ENCODE measurements around the gene KRTAP12-3. TPM values are rescaled to one million over a fixed set of nuclear protein-coding genes. Genes with fewer than 3 reads are reported as not detected.

KRTAP12-3 gene
- total RNA-seq, 1 experiment from 2014 or later: not detected

DNA sequence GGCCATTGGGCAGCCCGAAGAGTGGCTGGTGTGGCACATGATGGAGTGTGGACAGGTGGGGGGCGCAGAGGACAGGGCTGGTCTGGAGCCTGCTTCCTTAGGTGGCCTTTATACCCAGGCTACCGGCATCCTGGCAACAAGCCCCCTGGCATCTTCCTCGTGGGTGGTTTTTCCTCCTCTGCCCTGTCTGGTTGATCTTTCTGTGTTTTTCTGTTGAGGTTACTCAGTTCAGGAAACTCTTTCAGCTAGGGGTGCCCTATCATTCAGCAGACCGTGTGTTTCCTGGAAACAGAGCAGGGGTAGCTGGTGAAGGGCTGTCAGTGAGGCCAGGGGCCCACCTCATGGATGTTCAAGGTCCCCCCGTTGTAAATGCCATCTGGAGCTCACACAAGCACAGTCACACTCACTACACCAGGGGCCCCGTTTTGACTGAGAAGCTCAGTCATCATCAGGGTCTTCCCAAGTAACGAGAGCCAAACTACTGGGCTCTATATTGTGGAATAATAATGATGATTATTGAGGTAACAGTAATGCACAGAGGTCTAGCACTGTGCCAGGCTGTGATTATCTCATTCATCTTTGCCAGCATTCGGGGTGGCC is 3.1 kb upstream of the KRTAP12-3 start, which contains the start of gene KRTAP12-4:
TSS of gene KRTAP12-4 (minus strand) at position 84 of the 600 bp plus-strand sequence. CDS start at position 39, 45 bp downstream.
- H3K27ac ChIP-seq (ENCODE audit: low read depth, low read length, poor library complexity, severe bottlenecking): no peak within 1 kb of the TSS
- H3K36me3 ChIP-seq (ENCODE audit: insufficient read depth, low read length, poor library complexity, severe bottlenecking): no peaks in the 10 kb centered on the region
- no peak for DNase-seq (ENCODE audit: low spot score)
- intact Hi-C loops (cut with micrococcal nuclease; ENCODE audit: unreplicated experiment): no loop called here
- POLR2A ChIA-PET (ENCODE audit: low non-redundant PET): no interaction called here
- H3K4me1 ChIP-seq (ENCODE audit: insufficient read depth, low read length, poor library complexity, severe bottlenecking): no peaks in the 10 kb centered on the region
- TF ChIP-seq, protein P1, sequence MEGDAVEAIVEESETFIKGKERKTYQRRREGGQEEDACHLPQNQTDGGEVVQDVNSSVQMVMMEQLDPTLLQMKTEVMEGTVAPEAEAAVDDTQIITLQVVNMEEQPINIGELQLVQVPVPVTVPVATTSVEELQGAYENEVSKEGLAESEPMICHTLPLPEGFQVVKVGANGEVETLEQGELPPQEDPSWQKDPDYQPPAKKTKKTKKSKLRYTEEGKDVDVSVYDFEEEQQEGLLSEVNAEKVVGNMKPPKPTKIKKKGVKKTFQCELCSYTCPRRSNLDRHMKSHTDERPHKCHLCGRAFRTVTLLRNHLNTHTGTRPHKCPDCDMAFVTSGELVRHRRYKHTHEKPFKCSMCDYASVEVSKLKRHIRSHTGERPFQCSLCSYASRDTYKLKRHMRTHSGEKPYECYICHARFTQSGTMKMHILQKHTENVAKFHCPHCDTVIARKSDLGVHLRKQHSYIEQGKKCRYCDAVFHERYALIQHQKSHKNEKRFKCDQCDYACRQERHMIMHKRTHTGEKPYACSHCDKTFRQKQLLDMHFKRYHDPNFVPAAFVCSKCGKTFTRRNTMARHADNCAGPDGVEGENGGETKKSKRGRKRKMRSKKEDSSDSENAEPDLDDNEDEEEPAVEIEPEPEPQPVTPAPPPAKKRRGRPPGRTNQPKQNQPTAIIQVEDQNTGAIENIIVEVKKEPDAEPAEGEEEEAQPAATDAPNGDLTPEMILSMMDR (conservative IDR thresholded peaks at IDR 0.05; ENCODE audit: low read depth, low read length): no peak
- TF ChIP-seq EZH2 (IDR thresholded peaks at IDR 0.05; ENCODE audit: borderline replicate concordance, low read depth, low read length, poor library complexity, severe bottlenecking): no peak
- no peak within 1 kb of the TSS for H3K4me3 ChIP-seq (ENCODE audit: low read depth, low read length, poor library complexity, severe bottlenecking)
- CTCF ChIA-PET: no interaction called here
- no TSS peak for BruUV-seq (replicated peaks)
- H3K27me3 ChIP-seq (replicated peaks; ENCODE audit: insufficient read depth, low read depth, low read length, poor library complexity): no peaks in the 10 kb centered on the region
- H3K9me3 ChIP-seq (ENCODE audit: low read depth, low read length, poor library complexity, severe bottlenecking): no peaks in the 10 kb centered on the region

DNA sequence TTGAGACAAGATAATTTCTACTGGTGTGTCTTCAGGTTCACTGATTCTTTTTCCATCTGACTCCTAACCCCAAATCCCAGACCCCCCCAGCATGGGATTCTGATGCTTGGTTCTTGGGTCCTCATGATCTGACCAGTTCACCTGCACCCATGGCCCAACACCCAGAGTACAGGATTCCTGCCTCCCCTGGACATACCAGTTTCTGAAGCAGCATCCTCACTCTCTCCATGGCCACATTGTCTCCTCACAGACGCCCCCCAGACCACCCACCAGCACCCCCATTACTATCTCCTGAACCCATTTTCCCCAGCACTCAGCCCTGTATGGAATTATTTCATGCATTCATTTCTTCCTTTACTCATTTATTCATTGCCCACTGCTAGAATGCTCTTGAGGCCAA is 864 bp upstream of the KRTAP12-3 start:
- TF ChIP-seq EZH2 (IDR thresholded peaks at IDR 0.05; ENCODE audit: borderline replicate concordance, low read depth, low read length, poor library complexity, severe bottlenecking): no peak
- TF ChIP-seq, protein P1 (conservative IDR thresholded peaks at IDR 0.05; ENCODE audit: low read depth, low read length): no peak
- H3K27me3 ChIP-seq (replicated peaks; ENCODE audit: insufficient read depth, low read depth, low read length, poor library complexity): no peaks in the 10 kb centered on the region
- intact Hi-C loops (cut with micrococcal nuclease; ENCODE audit: unreplicated experiment): no loop called here
- ChIA-PET POLR2A (ENCODE audit: low non-redundant PET) (no interaction called here), CTCF (no interaction called here)
- no peak for DNase-seq (ENCODE audit: low spot score)
- no peaks in the 10 kb centered on the region for H3K4me1 ChIP-seq (ENCODE audit: insufficient read depth, low read length, poor library complexity, severe bottlenecking)
- no peak overlapping the region for H3K27ac ChIP-seq (ENCODE audit: low read depth, low read length, poor library complexity, severe bottlenecking)
- no peaks in the 10 kb centered on the region for H3K9me3 ChIP-seq (ENCODE audit: low read depth, low read length, poor library complexity, severe bottlenecking)
- no peak overlapping the region for H3K4me3 ChIP-seq (ENCODE audit: low read depth, low read length, poor library complexity, severe bottlenecking)
- H3K36me3 ChIP-seq (ENCODE audit: insufficient read depth, low read length, poor library complexity, severe bottlenecking): no peaks in the 10 kb centered on the region
- no TSS peak for BruUV-seq (replicated peaks)

DNA sequence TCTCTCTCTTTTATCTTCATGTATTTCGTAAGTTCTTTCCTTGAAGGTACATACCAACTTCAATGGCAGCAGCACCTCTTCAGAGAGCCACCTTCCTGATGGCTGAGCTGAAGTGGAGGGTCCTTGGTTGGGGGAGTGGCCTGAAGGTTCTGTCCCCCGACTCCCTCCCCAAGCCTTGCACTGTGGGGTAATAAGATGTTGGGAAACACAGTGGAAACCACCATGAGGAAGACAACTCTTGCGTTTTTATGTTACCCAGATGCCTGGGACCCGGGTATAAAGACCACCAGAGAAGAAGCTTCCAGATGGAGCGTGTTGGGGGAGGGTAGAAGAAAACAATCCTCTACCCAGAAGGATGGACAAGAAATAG is 794 bp downstream of the KRTAP12-3 start:
- no peaks in the 10 kb centered on the region for H3K9me3 ChIP-seq (ENCODE audit: low read depth, low read length, poor library complexity, severe bottlenecking)
- no peak overlapping the region for H3K27ac ChIP-seq (ENCODE audit: low read depth, low read length, poor library complexity, severe bottlenecking)
- no peaks in the 10 kb centered on the region for H3K36me3 ChIP-seq (ENCODE audit: insufficient read depth, low read length, poor library complexity, severe bottlenecking)
- ChIA-PET CTCF (no interaction called here), POLR2A (ENCODE audit: low non-redundant PET) (no interaction called here)
- DNase-seq (ENCODE audit: low spot score): no peak
- TF ChIP-seq, protein P1 (conservative IDR thresholded peaks at IDR 0.05; ENCODE audit: low read depth, low read length): no peak
- TF ChIP-seq EZH2 (IDR thresholded peaks at IDR 0.05; ENCODE audit: borderline replicate concordance, low read depth, low read length, poor library complexity, severe bottlenecking): no peak
- BruUV-seq (replicated peaks): no TSS peak
- intact Hi-C loops (cut with micrococcal nuclease; ENCODE audit: unreplicated experiment): no loop called here
- no peak overlapping the region for H3K4me3 ChIP-seq (ENCODE audit: low read depth, low read length, poor library complexity, severe bottlenecking)
- no peaks in the 10 kb centered on the region for H3K4me1 ChIP-seq (ENCODE audit: insufficient read depth, low read length, poor library complexity, severe bottlenecking)
- H3K27me3 ChIP-seq (replicated peaks; ENCODE audit: insufficient read depth, low read depth, low read length, poor library complexity): no peaks in the 10 kb centered on the region

Data from A673 (cell line).